Ishikawa (cell line): ENCODE results near the gene TSC1.

Experiments used
- CEBPB ChIP-seq: IDR thresholded peaks from 2 replicates; pipeline ENCODE4 v1.6.1; 2012
- CREB1 ChIP-seq: IDR thresholded peaks from 2 replicates; pipeline ENCODE4 v1.6.1; 2012; ENCODE audit warnings: low read depth
- EGR1 ChIP-seq: IDR thresholded peaks from 2 replicates; pipeline ENCODE4 v1.6.1; 2012
- EP300 ChIP-seq: IDR thresholded peaks from 2 replicates; pipeline ENCODE4 v1.6.1; 2012; ENCODE audit warnings: borderline replicate concordance
- FOXM1 ChIP-seq: IDR thresholded peaks from 2 replicates; pipeline ENCODE4 v1.6.1; 2012; ENCODE audit warnings: low read depth, borderline replicate concordance
- MAX ChIP-seq: IDR thresholded peaks from 2 replicates; pipeline ENCODE4 v1.6.1; 2012
- NFIC ChIP-seq: IDR thresholded peaks from 2 replicates; pipeline ENCODE4 v1.6.1; 2012
- RAD21 ChIP-seq: IDR thresholded peaks from 2 replicates; pipeline ENCODE4 v1.6.1; 2012; ENCODE audit warnings: low read depth
- REST ChIP-seq: IDR thresholded peaks from 2 replicates; pipeline ENCODE4 v1.6.1; 2012; ENCODE audit warnings: low read depth, mild to moderate bottlenecking
- TAF1 ChIP-seq: IDR thresholded peaks from 2 replicates; pipeline ENCODE4 v1.6.1; 2012; ENCODE audit warnings: low read depth, mild to moderate bottlenecking
- TCF12 ChIP-seq: IDR thresholded peaks from 2 replicates; pipeline ENCODE4 v1.6.1; 2012; ENCODE audit warnings: low read depth
- TEAD4 ChIP-seq: IDR thresholded peaks from 2 replicates; pipeline ENCODE4 v1.6.1; 2012
- YY1 ChIP-seq: IDR thresholded peaks from 2 replicates; pipeline ENCODE4 v1.6.1; 2012; ENCODE audit warnings: low read depth
- ZBTB7A ChIP-seq: IDR thresholded peaks from 2 replicates; pipeline ENCODE4 v1.6.1; 2012; ENCODE audit warnings: low read depth
- TF ChIP-seq, protein P1 (sequence below): IDR thresholded peaks from 2 replicates; pipeline ENCODE4 v1.6.1; 2012

Gene TSC1

DNA sequence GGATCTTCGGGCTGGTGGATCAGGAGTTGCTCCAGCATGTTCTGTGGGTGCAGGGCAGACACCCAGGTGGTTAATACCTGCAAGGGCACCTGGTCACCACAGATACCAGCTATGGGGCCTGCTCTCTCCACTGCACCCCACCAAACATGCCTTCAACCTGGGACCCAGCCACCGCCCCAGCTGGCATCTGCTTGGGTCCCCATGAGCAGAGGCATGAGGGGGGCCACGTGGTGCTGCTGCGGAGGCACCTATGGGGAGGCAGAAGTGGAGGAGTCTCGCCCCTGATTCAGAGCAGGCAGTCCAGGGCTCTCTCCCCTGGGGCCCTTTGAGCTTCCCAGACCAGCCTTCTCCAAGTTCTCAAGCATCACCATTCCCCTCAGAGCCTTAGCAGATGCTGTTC lies 69.3 kb downstream of the TSC1 start:
- TF ChIP-seq EP300 = no peak
- no peak for TF ChIP-seq CEBPB
- TF ChIP-seq TAF1 = no peak
- no peak for TF ChIP-seq RAD21
- no peak for TF ChIP-seq NFIC
- no peak for TF ChIP-seq ZBTB7A
- no peak for TF ChIP-seq YY1
- TF ChIP-seq TEAD4 = no peak
- no peak for TF ChIP-seq EGR1
- no peak for TF ChIP-seq MAX
- no peak for TF ChIP-seq FOXM1
- no peak for TF ChIP-seq REST
- TF ChIP-seq, protein P1, sequence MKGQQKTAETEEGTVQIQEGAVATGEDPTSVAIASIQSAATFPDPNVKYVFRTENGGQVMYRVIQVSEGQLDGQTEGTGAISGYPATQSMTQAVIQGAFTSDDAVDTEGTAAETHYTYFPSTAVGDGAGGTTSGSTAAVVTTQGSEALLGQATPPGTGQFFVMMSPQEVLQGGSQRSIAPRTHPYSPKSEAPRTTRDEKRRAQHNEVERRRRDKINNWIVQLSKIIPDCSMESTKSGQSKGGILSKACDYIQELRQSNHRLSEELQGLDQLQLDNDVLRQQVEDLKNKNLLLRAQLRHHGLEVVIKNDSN = no peak
- no peak for TF ChIP-seq CREB1
- no peak for TF ChIP-seq TCF12

DNA sequence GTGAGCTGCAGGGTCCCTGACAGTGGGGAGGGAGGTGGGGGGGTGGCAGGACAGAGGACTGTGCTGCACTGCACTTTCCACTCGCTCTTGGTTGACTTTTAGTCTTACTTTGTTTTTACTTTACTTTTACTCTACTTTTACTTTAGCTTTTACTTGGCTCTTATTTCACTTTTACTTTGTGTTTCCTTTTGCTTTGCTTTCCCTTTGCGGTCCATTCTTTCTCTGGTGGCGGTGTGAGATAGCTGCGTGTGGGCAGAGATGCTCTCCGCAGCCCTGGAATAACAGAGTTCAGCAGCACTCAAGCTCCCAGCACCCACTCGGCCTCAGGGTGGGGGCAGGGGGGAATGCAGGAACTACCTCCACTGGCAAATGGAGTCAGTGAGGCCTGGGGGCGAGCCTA lies 71.0 kb downstream of the TSC1 start:
- TF ChIP-seq EGR1 (no peak), FOXM1 (no peak), TAF1 (no peak), NFIC (no peak), TEAD4 (no peak), REST (no peak), MAX (no peak)
- TF ChIP-seq, protein P1 = no peak

DNA sequence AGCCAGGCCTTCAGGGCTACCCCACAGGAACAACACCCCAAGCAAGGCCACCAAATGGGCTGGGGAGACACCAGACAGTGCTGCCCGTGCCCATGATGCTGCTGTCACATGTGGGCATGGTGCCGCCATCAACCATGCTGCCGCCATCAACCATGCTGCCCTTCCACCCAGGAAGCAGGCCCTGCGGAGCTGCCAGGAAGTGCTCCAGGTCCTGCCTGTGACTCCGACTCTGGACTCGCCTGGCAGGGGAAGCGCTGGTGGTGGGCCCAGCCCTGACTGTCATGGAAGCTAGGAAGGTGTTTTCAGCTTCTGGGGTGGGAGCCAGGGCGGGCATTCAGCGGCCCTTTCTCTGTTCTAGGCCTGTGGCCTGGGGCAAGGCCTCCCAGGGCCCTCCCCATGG lies 75.2 kb downstream of the TSC1 start:
- TF ChIP-seq RAD21 (no peak), TCF12 (no peak), EP300 (no peak), CREB1 (no peak), ZBTB7A (no peak), TEAD4 (no peak), TAF1 (no peak), NFIC (no peak), CEBPB (no peak), REST (no peak)
- TF ChIP-seq, protein P1 = no peak

GRCh38 chr9:132866898-132867297 lies 77.5 kb downstream of the TSC1 start:
- TF ChIP-seq TAF1 (no peak), EGR1 (no peak), RAD21 (no peak), EP300 (no peak)

DNA sequence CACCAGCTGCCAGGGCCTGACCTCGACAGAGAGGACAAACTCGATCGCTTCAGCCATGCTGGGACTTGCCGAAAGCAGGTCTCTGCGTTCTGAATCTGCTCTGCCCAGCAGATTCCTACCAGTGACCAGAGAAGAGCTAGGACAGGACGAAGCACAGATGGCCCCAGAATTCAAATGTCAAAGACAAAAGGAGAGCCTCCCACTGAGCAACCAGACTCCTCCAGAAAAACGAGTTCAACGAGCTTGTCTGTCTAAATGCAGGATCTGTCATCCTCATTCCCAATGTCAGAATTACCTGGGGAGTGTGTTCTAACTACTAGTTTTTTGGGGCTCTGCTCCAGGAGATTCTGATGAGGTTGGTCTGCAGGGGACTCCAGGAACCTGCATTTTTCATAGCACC lies 79.7 kb downstream of the TSC1 start:
- TF ChIP-seq, protein P1 = no peak
- TF ChIP-seq FOXM1 (no peak), YY1 (no peak), TAF1 (no peak)
